Upper lobe of left lung (tissue), 6 donors: Measurements from ENCODE around the gene SMC1B. TPM values are rescaled to one million over a fixed set of nuclear protein-coding genes. Genes with fewer than 3 reads are reported as not detected.

Experiments used
- ATAC-seq, 2 donors: fragments of 200-7000 bp; cut with Tn5 transposase; one replicate each; pipeline ENCODE4 v1.9.1; 2022; ENCODE audit warnings: mild to moderate bottlenecking in 2 of 2, moderate library complexity in 2 of 2; ENCODE audit not compliant: low FRiP score in 2 of 2
- DNase-seq, 2 donors: peaks; one replicate each; pipeline ENCODE4 v3.0.0-alpha.2; 2019 to 2020
- H3K27ac ChIP-seq, 4 donors: fragments of 200-600 bp; sonication (generic); one replicate each; pipeline ENCODE4 v1.5.1; 2016 to 2019
- H3K27me3 ChIP-seq, 4 donors: fragments of 200-600 bp; sonication (generic); one replicate each; pipeline ENCODE4 v1.5.1; 2017 to 2019
- H3K36me3 ChIP-seq, 4 donors: fragments of 200-600 bp; sonication (generic); one replicate each; pipeline ENCODE4 v1.5.1; 2016 to 2019
- H3K4me1 ChIP-seq, 4 donors: fragments of 200-600 bp; sonication (generic); one replicate each; pipeline ENCODE4 v1.5.1; 2018 to 2019
- H3K4me3 ChIP-seq, 4 donors: fragments of 200-600 bp; sonication (generic); one replicate each; pipeline ENCODE4 v1.5.1; 2017 to 2019; ENCODE audit warnings: mild to moderate bottlenecking in 2 of 4, moderate library complexity in 1 of 4
- H3K9me3 ChIP-seq, 4 donors: fragments of 200-600 bp; sonication (generic); one replicate each; pipeline ENCODE4 v1.5.1; 2018 to 2019
- CTCF ChIP-seq, 6 experiments: fragments of 450-650 bp in 4 of 6; fragments of 200-600 bp in 2 of 6; sonication (generic) in 2 of 6; IDR thresholded peaks; one replicate each; pipeline ENCODE4 v1.5.1; 2016 to 2019; ENCODE audit warnings: antibody characterized with exemption in 6 of 6
- EP300 ChIP-seq, 4 donors: sonication (generic); formaldehyde crosslinking; IDR thresholded peaks; one replicate each; pipeline ENCODE4 v1.5.1; 2017; ENCODE audit warnings: antibody characterized with exemption in 4 of 4, control low read depth in 2 of 4
- POLR2A ChIP-seq, 4 donors: fragments of 450-650 bp; IDR thresholded peaks; one replicate each; pipeline ENCODE4 v1.5.1; 2016 to 2017; ENCODE audit warnings: antibody characterized with exemption in 4 of 4, mild to moderate bottlenecking in 2 of 4
- POLR2AphosphoS5 ChIP-seq, 2 donors: sonication (generic); formaldehyde crosslinking; IDR thresholded peaks; one replicate each; pipeline ENCODE4 v1.5.1; 2017; ENCODE audit warnings: antibody characterized with exemption in 2 of 2
- WGBS, 2 donors: methylation state at CpG; one replicate each; pipeline ENCODE4 v1.1.5; 2017 to 2018; 5-methylcytosine and 5-hydroxymethylcytosine counted together
- total RNA-seq, 6 donors: library from RNA; depleted of rRNA in 4 of 6; stranded (reverse); fragments of >200 nt in 4 of 6; gene quantifications; one replicate each; pipeline versions ENCODE4 v1.1.0 to v1.2.1, GENCODE V29; 2016 to 2021
- donor health status: DM: no; HTN: no; CAD: no; lungs with moderate emphysema.
- donor health status: DM: no; HTN: yes; CAD: no; lungs with severe emphysema.

The SMC1B gene
- total RNA-seq, 6 donors from 2014 or later, result not detected

- Histone ChIP-seq H3K4me3 (no peak overlapping the region), H3K27me3 (no peaks in the 10 kb centered on the region), H3K9me3 (no peaks in the 10 kb centered on the region), H3K4me1 (peaks cover 19 to 26% (median 20%) of the 10 kb centered on the region in 4 donors), H3K36me3 (no peaks in the 10 kb centered on the region), H3K27ac (peak overlapping the region in 1 of 4 donors; percentile 91)
- ATAC-seq, result no peak
- DNase-seq, result no peak
- TF ChIP-seq POLR2AphosphoS5 (IDR thresholded peaks at IDR 0.05), result no peak
- no peak for TF ChIP-seq CTCF (IDR thresholded peaks at IDR 0.05)
- no peak for TF ChIP-seq EP300 (IDR thresholded peaks at IDR 0.05)
- no peak for TF ChIP-seq POLR2A (IDR thresholded peaks at IDR 0.05)
- whole genome bisulfite sequencing, 2 donors, result 83 to 98% methylated on average over 6 of the region's 6 CpGs
Measured at GRCh38 chr22:45308391-45308956, 104.9 kb downstream of the SMC1B start.

- no peak for ATAC-seq
- Histone ChIP-seq H3K36me3 (no peaks in the 10 kb centered on the region), H3K9me3 (no peaks in the 10 kb centered on the region), H3K4me3 (no peak overlapping the region), H3K27ac (no peak overlapping the region), H3K4me1 (peaks cover 14 to 19% (median 15%) of the 10 kb centered on the region in 4 donors), H3K27me3 (no peaks in the 10 kb centered on the region)
- TF ChIP-seq EP300 (IDR thresholded peaks at IDR 0.05) (no peak), CTCF (IDR thresholded peaks at IDR 0.05) (no peak), POLR2A (IDR thresholded peaks at IDR 0.05) (no peak), POLR2AphosphoS5 (IDR thresholded peaks at IDR 0.05) (no peak)
- DNase-seq, result no peak
- 91 to 97% methylated on average over 9 of the region's 9 CpGs for WGBS, 2 donors
Measured at GRCh38 chr22:45306139-45306538, 107.3 kb downstream of the SMC1B start.

- 69 to 70% methylated on average over 6 of the region's 6 CpGs for WGBS, 2 donors
- ATAC-seq, result no peak
- DNase-seq, result no peak
- H3K4me1 ChIP-seq, result peaks cover 8 to 13% (median 10%) of the 10 kb centered on the region in 4 donors
- H3K27ac ChIP-seq, result no peak overlapping the region
- TF ChIP-seq POLR2A (IDR thresholded peaks at IDR 0.05), result no peak
- TF ChIP-seq CTCF (IDR thresholded peaks at IDR 0.05), result no peak
- no peak for TF ChIP-seq POLR2AphosphoS5 (IDR thresholded peaks at IDR 0.05)
- no peak for TF ChIP-seq EP300 (IDR thresholded peaks at IDR 0.05)
- H3K4me3 ChIP-seq, result no peak overlapping the region
- no peaks in the 10 kb centered on the region for H3K9me3 ChIP-seq
- no peaks in the 10 kb centered on the region for H3K36me3 ChIP-seq
- no peaks in the 10 kb centered on the region for H3K27me3 ChIP-seq
Measured at GRCh38 chr22:45305456-45306075, 107.8 kb downstream of the SMC1B start.

GRCh38 chr22:45304971-45305370 is 108.4 kb downstream of the SMC1B start:
- Histone ChIP-seq H3K27me3 (no peaks in the 10 kb centered on the region), H3K27ac (no peak overlapping the region), H3K9me3 (no peaks in the 10 kb centered on the region), H3K4me3 (no peak overlapping the region), H3K36me3 (no peaks in the 10 kb centered on the region), H3K4me1 (peaks cover 5 to 11% (median 8%) of the 10 kb centered on the region in 4 donors)
- DNase-seq (no peak), ATAC-seq (no peak)
- WGBS, 2 donors, result 82% methylated on average over 6 of the region's 6 CpGs
- no peak for TF ChIP-seq EP300 (IDR thresholded peaks at IDR 0.05)

GRCh38 chr22:45303181-45303580 is 110.2 kb downstream of the SMC1B start:
- WGBS, 2 donors, result 77 to 85% methylated on average over 7 of the region's 7 CpGs
- Histone ChIP-seq H3K4me1 (no peaks in the 10 kb centered on the region), H3K27me3 (no peaks in the 10 kb centered on the region), H3K9me3 (no peaks in the 10 kb centered on the region), H3K4me3 (no peak overlapping the region), H3K27ac (no peak overlapping the region), H3K36me3 (no peaks in the 10 kb centered on the region)
- DNase-seq (no peak), ATAC-seq (no peak)
- TF ChIP-seq EP300 (IDR thresholded peaks at IDR 0.05), result no peak
- no peak for TF ChIP-seq CTCF (IDR thresholded peaks at IDR 0.05)
- no peak for TF ChIP-seq POLR2A (IDR thresholded peaks at IDR 0.05)
- no peak for TF ChIP-seq POLR2AphosphoS5 (IDR thresholded peaks at IDR 0.05)
